Measurements from ENCODE around the gene DRD2.

Gene DRD2

DNA sequence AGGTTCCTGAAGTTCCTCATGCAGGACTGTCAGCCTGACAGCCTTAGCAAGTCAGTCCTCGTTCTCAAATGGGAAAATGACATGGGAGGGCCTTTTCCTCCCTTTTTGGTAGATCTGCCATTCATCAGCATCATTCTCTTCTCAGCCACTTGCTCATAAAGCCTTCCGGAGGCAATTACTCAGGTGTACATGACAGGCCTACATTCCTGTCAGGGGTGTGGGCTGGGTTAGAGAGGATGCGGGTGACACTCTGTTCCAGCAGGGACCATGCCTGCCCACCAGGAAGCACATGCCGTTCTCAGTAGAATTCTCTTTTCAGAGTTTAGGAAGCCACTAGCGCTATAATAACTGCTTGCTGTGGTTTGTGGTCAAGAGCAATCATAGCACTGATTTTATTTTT is 111.8 kb downstream of the DRD2 start:
- Histone ChIP-seq H3K4me2 (peak overlapping the region; percentile 50), H3K27ac (no peak overlapping the region), H4K20me1 (no peaks in the 10 kb centered on the region), H3K9ac (no peak overlapping the region), H3K4me3 (no peak overlapping the region), H3K27me3 (0 out of 2 replicates have a peak, but pooled peaks cover 4% of the 10 kb centered on the region), H3K9me3 (peaks cover 3% of the 10 kb centered on the region), H3K4me1 (peaks cover 21% of the 10 kb centered on the region), H3K36me3 (no peaks in the 10 kb centered on the region)
- no peak for TF ChIP-seq Cebpa-rat (IDR thresholded peaks at IDR 0.05)
